HG03439 (cell line): ENCODE results near the gene CCL13.
"Not testable (repeated sequence)": the region's sequence is repeated elsewhere in the genome, so short reads cannot be mapped to it uniquely, and the experiment has no call there.

Source experiments
- ATAC-seq: cut with Tn5 transposase; IDR thresholded peaks from one replicate; pipeline ENCODE4 v1.9.1; 2021; ENCODE audit warnings: mild to moderate bottlenecking, moderate library complexity; ENCODE audit not compliant: unreplicated experiment

The CCL13 gene

DNA sequence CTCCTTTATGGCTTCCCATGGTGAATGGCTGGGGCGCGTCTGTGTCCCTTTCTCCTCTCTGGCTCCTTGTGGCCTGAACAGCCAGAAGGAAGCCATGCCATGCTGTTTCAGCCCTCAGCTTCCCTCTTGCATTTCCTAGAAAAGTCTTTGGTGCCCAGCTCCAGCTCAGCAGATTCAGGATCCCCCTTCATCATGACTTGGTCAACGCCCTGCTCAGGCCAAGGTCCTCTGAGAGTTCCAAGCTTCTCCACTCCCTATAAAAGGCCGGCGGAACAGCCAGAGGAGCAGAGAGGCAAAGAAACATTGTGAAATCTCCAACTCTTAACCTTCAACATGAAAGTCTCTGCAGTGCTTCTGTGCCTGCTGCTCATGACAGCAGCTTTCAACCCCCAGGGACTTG lies at the start of gene CCL13:
Gene CCL13 (plus strand): TSS at position 287 of the 400 bp plus-strand sequence. CDS start 47 bp downstream, at position 334.
- no peak for ATAC-seq

GRCh38 chr17:34307110-34307509 lies 49.2 kb upstream of the CCL13 start:
- ATAC-seq, result no peak

GRCh38 chr17:34308371-34308770 lies 47.9 kb upstream of the CCL13 start:
- ATAC-seq, result no peak

GRCh38 chr17:34311291-34311690 lies 45.0 kb upstream of the CCL13 start:
- ATAC-seq, result no peak

- ATAC-seq, result no peak
Observed at GRCh38 chr17:34312080-34312479, 44.2 kb upstream of the CCL13 start.

DNA sequence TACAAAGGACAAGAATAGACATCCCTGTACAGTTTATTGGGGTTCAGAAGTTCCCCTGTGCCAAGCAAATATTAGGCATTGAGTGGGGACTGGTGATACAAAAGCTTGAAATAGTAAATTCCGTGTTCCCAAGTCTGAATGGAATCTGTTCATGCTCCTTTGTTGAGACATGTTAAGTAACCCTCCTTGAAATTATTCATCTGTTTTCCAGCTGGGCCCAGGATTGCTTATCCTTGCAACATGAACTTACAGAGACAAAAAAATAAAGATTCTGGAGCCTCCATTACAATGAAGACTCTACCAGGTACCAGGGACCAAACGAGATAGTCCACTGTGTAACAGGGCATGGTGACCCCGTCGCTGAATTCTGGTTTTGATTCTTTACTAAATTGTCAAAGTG lies 43.1 kb upstream of the CCL13 start:
- no peak for ATAC-seq

- no peak for ATAC-seq
Observed at GRCh38 chr17:34314279-34314678, 42.0 kb upstream of the CCL13 start.

DNA sequence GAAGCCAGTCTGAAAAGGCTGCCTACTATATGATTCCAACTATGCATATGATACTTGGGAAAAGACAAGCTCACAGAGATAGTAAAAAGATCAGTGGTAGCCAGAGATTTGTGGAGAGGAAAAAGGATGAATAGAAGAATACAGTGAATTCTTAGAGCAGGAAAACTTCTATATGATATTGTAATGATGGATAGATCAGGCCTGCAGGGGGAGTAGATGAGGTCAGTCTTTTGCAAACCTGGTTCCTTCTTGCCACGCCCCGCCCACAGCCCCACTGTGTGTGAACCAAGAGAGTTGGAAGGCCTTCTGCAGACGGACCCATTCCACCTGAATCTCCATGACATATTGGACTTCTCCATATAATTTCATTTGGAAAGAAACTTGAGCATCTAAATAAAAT lies 37.8 kb upstream of the CCL13 start:
- no peak for ATAC-seq

DNA sequence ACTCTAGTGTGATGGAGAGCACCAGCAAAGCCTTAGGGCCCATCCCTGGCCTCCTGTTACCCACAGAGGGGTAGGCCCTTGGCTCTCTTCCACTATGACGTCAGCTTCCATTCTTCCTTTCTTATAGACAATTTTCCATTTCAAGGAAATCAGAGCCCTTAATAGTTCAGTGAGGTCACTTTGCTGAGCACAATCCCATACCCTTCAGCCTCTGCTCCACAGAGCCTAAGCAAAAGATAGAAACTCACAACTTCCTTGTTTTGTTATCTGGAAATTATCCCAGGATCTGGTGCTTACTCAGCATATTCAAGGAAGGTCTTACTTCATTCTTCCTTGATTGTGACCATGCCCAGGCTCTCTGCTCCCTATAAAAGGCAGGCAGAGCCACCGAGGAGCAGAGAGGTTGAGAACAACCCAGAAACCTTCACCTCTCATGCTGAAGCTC lies 37.2 kb upstream of the CCL13 start, which contains the start of gene CCL8:
Gene CCL8 (plus strand): TSS at position 397 of the 445 bp plus-strand sequence. CDS start 67 bp downstream, outside the sequence.
- ATAC-seq, result no peak

GRCh38 chr17:34321964-34322363 lies 34.3 kb upstream of the CCL13 start:
- ATAC-seq, result no peak

DNA sequence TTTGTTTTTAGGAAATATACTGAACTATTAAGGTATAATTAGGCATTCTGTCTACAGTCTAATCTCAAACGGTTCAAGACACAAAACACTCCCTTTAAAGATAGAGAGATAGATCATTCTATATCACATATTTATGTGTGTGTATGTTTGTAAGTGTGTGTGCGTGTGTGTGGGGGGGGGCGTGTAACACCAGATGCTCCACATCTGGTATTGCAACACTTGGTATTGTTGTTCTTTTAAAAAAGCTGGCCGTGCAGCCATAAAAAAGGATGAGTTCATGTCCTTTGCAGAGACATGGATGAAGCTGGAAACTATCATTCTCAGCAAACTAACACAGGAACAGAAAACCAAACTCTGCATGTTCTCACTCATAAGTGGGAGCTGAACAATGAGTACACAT lies 28.7 kb upstream of the CCL13 start:
- ATAC-seq, result not testable (repeated sequence)

- no peak for ATAC-seq
Observed at GRCh38 chr17:34337701-34338100, 18.6 kb upstream of the CCL13 start.

GRCh38 chr17:34339138-34339770 lies 17.0 kb upstream of the CCL13 start:
- no peak for ATAC-seq

GRCh38 chr17:34341916-34342315 lies 14.4 kb upstream of the CCL13 start:
- ATAC-seq, result no peak

- ATAC-seq, result no peak
Observed at GRCh38 chr17:34347063-34347462, 9.2 kb upstream of the CCL13 start.

GRCh38 chr17:34349751-34350150 lies 6.5 kb upstream of the CCL13 start:
- no peak for ATAC-seq

DNA sequence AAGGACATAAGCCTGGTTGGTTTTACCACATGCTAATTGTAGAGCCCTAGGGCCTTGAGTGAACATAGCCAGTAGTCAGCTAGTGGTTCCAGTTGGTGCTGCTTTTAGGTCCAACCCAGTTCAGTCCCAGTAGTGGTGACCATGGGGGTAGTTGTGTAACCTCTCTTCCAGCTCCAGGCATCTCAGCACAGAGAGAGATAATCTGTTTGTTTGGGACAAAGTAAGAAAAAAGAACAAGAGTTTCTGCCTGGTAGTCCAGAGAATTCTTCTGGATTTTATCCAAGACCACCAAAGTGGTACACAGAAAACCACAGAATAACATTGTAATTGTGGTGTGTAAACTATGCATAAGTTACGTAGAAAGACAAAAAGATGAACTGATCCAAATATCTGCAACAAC lies 5.2 kb upstream of the CCL13 start:
- no peak for ATAC-seq

- ATAC-seq, result no peak
Observed at GRCh38 chr17:34352191-34352590, 4.1 kb upstream of the CCL13 start.

DNA sequence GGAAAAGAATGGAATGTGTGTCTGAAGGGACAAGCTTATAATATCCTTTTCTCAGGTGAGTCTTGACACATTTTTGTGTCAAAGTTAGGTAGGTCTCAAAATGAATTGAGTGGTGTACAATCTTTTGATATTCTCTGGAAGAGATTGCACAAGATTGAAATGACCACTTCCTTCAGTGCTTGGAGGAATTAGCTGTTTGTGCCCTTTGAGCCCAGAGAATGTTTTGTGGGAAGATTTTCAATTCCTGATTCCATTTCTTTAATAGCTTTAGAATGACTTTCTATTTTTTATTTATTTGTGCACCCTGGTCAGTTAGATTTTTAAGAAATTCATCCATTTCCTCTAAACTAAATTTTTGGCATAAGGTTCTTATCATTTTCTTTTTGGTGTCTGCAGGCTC lies 1.6 kb upstream of the CCL13 start:
- no peak for ATAC-seq

DNA sequence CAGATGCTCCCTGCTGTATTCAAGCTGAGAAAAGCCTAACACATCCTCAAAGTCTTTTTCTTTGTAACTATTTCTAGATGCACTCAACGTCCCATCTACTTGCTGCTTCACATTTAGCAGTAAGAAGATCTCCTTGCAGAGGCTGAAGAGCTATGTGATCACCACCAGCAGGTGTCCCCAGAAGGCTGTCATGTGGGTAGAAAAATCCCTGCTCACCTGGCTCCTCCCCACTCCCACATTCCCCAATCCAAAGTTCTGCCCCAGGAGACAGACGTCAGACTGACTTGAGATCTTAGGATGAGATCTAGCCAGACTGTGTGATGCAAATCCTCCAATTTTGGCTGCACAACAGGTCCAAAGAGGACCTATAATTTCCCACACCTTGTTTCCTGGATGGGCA lies 1.1 kb downstream of the CCL13 start:
- ATAC-seq, result no peak

GRCh38 chr17:34358631-34359030 lies 2.4 kb downstream of the CCL13 start:
- no peak for ATAC-seq

DNA sequence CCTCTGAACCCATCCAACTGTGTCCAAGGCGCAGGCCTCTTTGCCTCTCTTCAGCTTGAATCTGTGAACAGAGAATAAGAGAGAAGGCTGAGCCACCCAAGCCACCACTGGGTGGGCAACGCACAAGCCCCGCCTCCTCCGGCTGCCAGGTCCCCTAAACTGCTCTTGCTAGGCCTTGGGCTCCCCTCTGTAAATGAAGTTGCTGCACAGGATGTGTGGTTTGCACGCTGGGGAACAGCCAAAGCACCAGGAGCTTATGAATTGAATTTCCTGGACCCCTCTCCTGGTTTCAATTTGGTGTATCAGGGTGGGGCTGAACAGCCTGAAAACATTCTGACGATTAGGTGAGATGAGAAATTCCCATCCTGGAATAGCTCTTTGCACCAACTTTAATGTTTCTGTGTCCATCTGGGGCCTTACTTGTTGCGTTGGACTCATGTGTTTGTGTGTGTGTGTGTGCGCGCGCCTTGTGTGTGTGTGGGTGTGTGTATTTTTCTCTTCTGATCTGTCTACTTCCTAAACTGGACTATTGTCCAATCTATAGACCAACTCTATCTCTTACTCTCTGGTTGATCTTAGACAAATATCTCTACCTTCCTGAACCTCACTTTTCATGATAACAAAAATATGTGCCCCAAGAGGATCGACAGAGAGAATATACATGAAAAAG lies 4.5 kb downstream of the CCL13 start:
- no peak for ATAC-seq
